H9 (cell line): ENCODE measurements around the gene TSPAN18. TPM values are rescaled to one million over a fixed set of nuclear protein-coding genes. Genes with fewer than 3 reads are reported as not detected.

ENCODE experiments used
- DNase-seq: peaks from one replicate; pipeline ENCODE4 v3.0.0-alpha.2; 2017
- H2AFZ ChIP-seq: one replicate; pipeline ENCODE4 v1.6.1; 2013; ENCODE audit warnings: mild to moderate bottlenecking, low read length, control low read depth, moderate library complexity
- H2AK5ac ChIP-seq: 2 replicates; pipeline ENCODE4 v1.6.1; 2013; ENCODE audit warnings: low read length, control low read depth, mixed read lengths; ENCODE audit not compliant: insufficient read length
- H2BK120ac ChIP-seq: one replicate; pipeline ENCODE4 v1.6.1; 2013; ENCODE audit warnings: low read depth, mild to moderate bottlenecking, low read length, control low read depth, inconsistent platforms; ENCODE audit not compliant: poor library complexity, severe bottlenecking
- H2BK12ac ChIP-seq: 2 replicates; pipeline ENCODE4 v1.6.1; 2013; ENCODE audit warnings: low read length, control low read depth, mixed read lengths, low read depth; ENCODE audit not compliant: insufficient read length
- H2BK15ac ChIP-seq: 2 replicates; pipeline ENCODE4 v1.6.1; 2013; ENCODE audit warnings: low read depth, low read length, control low read depth
- H2BK20ac ChIP-seq: one replicate; pipeline ENCODE4 v1.6.1; 2013; ENCODE audit warnings: low read depth, mild to moderate bottlenecking, low read length, control low read depth, inconsistent platforms; ENCODE audit not compliant: poor library complexity, severe bottlenecking
- H2BK5ac ChIP-seq: 2 replicates; pipeline ENCODE4 v1.6.1; 2013; ENCODE audit warnings: low read length, control low read depth, mixed read lengths; ENCODE audit not compliant: insufficient read length
- H3K14ac ChIP-seq: 2 replicates; pipeline ENCODE4 v1.6.1; 2013; ENCODE audit warnings: low read length, control low read depth; ENCODE audit not compliant: insufficient read depth
- H3K18ac ChIP-seq: 2 replicates; pipeline ENCODE4 v1.6.1; 2013; ENCODE audit warnings: low read depth, mild to moderate bottlenecking, mixed read lengths, low read length, control low read depth; ENCODE audit not compliant: insufficient read length
- H3K23ac ChIP-seq: 2 replicates; pipeline ENCODE4 v1.6.1; 2013; ENCODE audit warnings: low read length, control low read depth, mixed read lengths, low read depth; ENCODE audit not compliant: insufficient read length
- H3K23me2 ChIP-seq: 2 replicates; pipeline ENCODE4 v1.6.1; 2013; ENCODE audit warnings: low read depth, mild to moderate bottlenecking, mixed read lengths, low read length, control low read depth; ENCODE audit not compliant: insufficient read length, poor library complexity, severe bottlenecking
- H3K27ac ChIP-seq: 2 replicates; pipeline ENCODE4 v1.5.1; 2013; ENCODE audit warnings: low read length, control low read depth, mixed read lengths, low read depth; ENCODE audit not compliant: insufficient read length
- H3K27me3 ChIP-seq: 2 replicates; pipeline ENCODE4 v1.6.1; 2013; ENCODE audit warnings: low read length, control low read depth, inconsistent platforms; ENCODE audit not compliant: insufficient read depth
- H3K4ac ChIP-seq: 2 replicates; pipeline ENCODE4 v1.6.1; 2013; ENCODE audit warnings: low read depth, mild to moderate bottlenecking, control low read depth, inconsistent platforms, low read length, moderate library complexity
- H3K4me1 ChIP-seq: 2 replicates; pipeline ENCODE4 v1.6.1; 2013; ENCODE audit warnings: low read length, control low read depth, inconsistent platforms; ENCODE audit not compliant: insufficient read depth
- H3K4me2 ChIP-seq: 2 replicates; pipeline ENCODE4 v1.6.1; 2013; ENCODE audit warnings: low read length, control low read depth, mixed read lengths; ENCODE audit not compliant: insufficient read length, insufficient read depth
- H3K56ac ChIP-seq: 2 replicates; pipeline ENCODE4 v1.6.1; 2013; ENCODE audit warnings: low read depth, mild to moderate bottlenecking, mixed read lengths, low read length, control low read depth; ENCODE audit not compliant: insufficient read length
- H3K79me1 ChIP-seq: 2 replicates; pipeline ENCODE4 v1.6.1; 2013; ENCODE audit warnings: low read depth, mild to moderate bottlenecking, moderate library complexity, low read length, control low read depth, inconsistent platforms; ENCODE audit not compliant: insufficient read depth, poor library complexity, severe bottlenecking
- H3K79me2 ChIP-seq: 2 replicates; pipeline ENCODE4 v1.6.1; 2013; ENCODE audit warnings: low read length, control low read depth, inconsistent platforms; ENCODE audit not compliant: insufficient read depth
- H3K9ac ChIP-seq: 2 replicates; pipeline ENCODE4 v1.6.1; 2013; ENCODE audit warnings: low read length, control low read depth, mixed read lengths; ENCODE audit not compliant: insufficient read length; ENCODE audit errors: extremely low read depth
- H3K9me3 ChIP-seq: one replicate; pipeline ENCODE4 v1.6.1; 2013; ENCODE audit warnings: low read depth, low read length, inconsistent platforms; ENCODE audit not compliant: control insufficient read depth
- H3T11ph ChIP-seq: one replicate; pipeline ENCODE4 v1.6.1; 2013; ENCODE audit warnings: mild to moderate bottlenecking, low read length, control low read depth, inconsistent platforms
- H4K20me1 ChIP-seq: one replicate; pipeline ENCODE4 v1.6.1; 2013; ENCODE audit not compliant: control insufficient read depth, insufficient read length, insufficient read depth
- H4K5ac ChIP-seq: 2 replicates; pipeline ENCODE4 v1.6.1; 2013; ENCODE audit warnings: low read depth, mild to moderate bottlenecking, mixed read lengths, low read length, control low read depth; ENCODE audit not compliant: insufficient read length
- H4K8ac ChIP-seq: replicated peaks from 2 replicates; pipeline ENCODE4 v1.6.1; 2013; ENCODE audit warnings: low read length, control low read depth, mixed read lengths, low read depth; ENCODE audit not compliant: insufficient read length
- H4K91ac ChIP-seq: 2 replicates; pipeline ENCODE4 v1.6.1; 2013; ENCODE audit warnings: low read depth, mild to moderate bottlenecking, moderate library complexity, mixed read lengths, low read length, control low read depth; ENCODE audit not compliant: insufficient read length
- H3K27ac Mint-ChIP-seq, 3 experiments: 2 replicates in 2 of 3; 3 replicates in 1 of 3; pipeline ENCODE4 v1.8.0; 2020 to 2021; ENCODE audit warnings: mixed read lengths in 3 of 3, mild to moderate bottlenecking in 1 of 3, moderate library complexity in 1 of 3
- H3K27me3 Mint-ChIP-seq: 2 replicates; pipeline ENCODE4 v1.8.0; 2021; ENCODE audit warnings: low read depth, mild to moderate bottlenecking, moderate library complexity, mixed read lengths
- H3K36me3 Mint-ChIP-seq, 3 experiments: 2 replicates in 2 of 3; 3 replicates in 1 of 3; pipeline ENCODE4 v1.8.0; 2020 to 2021; ENCODE audit warnings: low read depth in 3 of 3, mixed read lengths in 3 of 3; ENCODE audit not compliant: insufficient read depth in 1 of 3
- H3K4me1 Mint-ChIP-seq, 2 experiments: 2 replicates each; pipeline ENCODE4 v1.8.0; 2020; ENCODE audit warnings: mixed read lengths in 2 of 2
- H3K4me3 Mint-ChIP-seq, 2 experiments: 2 replicates in 1 of 2; 3 replicates in 1 of 2; pipeline ENCODE4 v1.8.0; 2020 to 2021; ENCODE audit warnings: mild to moderate bottlenecking in 2 of 2, mixed read lengths in 2 of 2, moderate library complexity in 1 of 2
- H3K9me3 Mint-ChIP-seq, 2 experiments: 2 replicates in 1 of 2; 3 replicates in 1 of 2; pipeline ENCODE4 v1.8.0; 2020; ENCODE audit warnings: mild to moderate bottlenecking in 2 of 2, mixed read lengths in 2 of 2, moderate library complexity in 1 of 2
- CTCF ChIP-seq: fragments of 200-600 bp; sonication (generic); conservative IDR thresholded peaks from 3 replicates; pipeline ENCODE4 v1.8.0; 2021; ENCODE audit warnings: antibody characterized with exemption, mild to moderate bottlenecking
- WGBS: extraction: QIAGEN DNeasy Blood & Tissue Kit; methylation state at CpG from one replicate; pipeline ENCODE4 v1.1.7; 2013; ENCODE audit warnings: missing lambda C conversion rate, low lambda C conversion rate, mixed read lengths; ENCODE audit not compliant: insufficient read length; ENCODE audit errors: extremely low coverage; 5-methylcytosine and 5-hydroxymethylcytosine counted together
- total RNA-seq: library from RNA; stranded (reverse); gene quantifications from 2 replicates; pipeline ENCODE4 v1.2.1, GENCODE V29; 2021

The TSPAN18 gene
- total RNA-seq, 1 experiment from 2014 or later = 25.3 TPM

- Histone ChIP-seq H3K27ac (no peak overlapping the region), H3K14ac (no peak overlapping the region), H3K27me3 (no peaks in the 10 kb centered on the region), H4K5ac (no peak overlapping the region), H2AK5ac (no peak overlapping the region), H3K4me1 (peaks cover 18% of the 10 kb centered on the region), H4K91ac (no peak overlapping the region), H3K23me2 (peaks cover 2% of the 10 kb centered on the region), H3K79me1 (no peaks in the 10 kb centered on the region), H3K9me3 (no peaks in the 10 kb centered on the region), H2BK120ac (no peak overlapping the region), H4K20me1 (no peaks in the 10 kb centered on the region), H3K23ac (no peak overlapping the region), H2AFZ (no peak overlapping the region), H2BK5ac (no peak overlapping the region), H2BK12ac (no peak overlapping the region), H2BK20ac (no peak overlapping the region), H3T11ph (no peak overlapping the region), H3K56ac (no peak overlapping the region), H4K8ac (no peak overlapping the region), H3K18ac (peak overlapping the region; percentile 33), H3K79me2 (no peaks in the 10 kb centered on the region), H3K4me2 (peak overlapping the region; percentile 41), H3K9ac (no peak overlapping the region), H3K4ac (no peak overlapping the region), H2BK15ac (no peak overlapping the region)
- TF ChIP-seq CTCF = no peak
- peak overlapping the region in 1 of 3 experiments; percentile 94; a peak in 1 of 7 replicates for H3K27ac Mint-ChIP-seq
- H3K4me1 Mint-ChIP-seq = peaks cover 81 to 92% of the 10 kb centered on the region in 2 experiments
- no peaks in the 10 kb centered on the region for H3K36me3 Mint-ChIP-seq
- no peak for DNase-seq
- no CpG with 5 or more reads among the region's 35 CpGs for WGBS
- H3K4me3 Mint-ChIP-seq = peak overlapping the region; percentile 47 to 66
- H3K9me3 Mint-ChIP-seq = no peaks in the 10 kb centered on the region; a peak in 1 of 5 replicates
- peaks cover 20% of the 10 kb centered on the region for H3K27me3 Mint-ChIP-seq
These were observed 230.3 kb downstream of the TSPAN18 start for GRCh38 chr11:44957040-44957515.
